Measurements from ENCODE around the gene RHOC. TPM values are rescaled to one million over a fixed set of nuclear protein-coding genes. Genes with fewer than 3 reads are reported as not detected.

Gene RHOC
- total RNA-seq, 1 experiment from 2014 or later, result 128 TPM

DNA sequence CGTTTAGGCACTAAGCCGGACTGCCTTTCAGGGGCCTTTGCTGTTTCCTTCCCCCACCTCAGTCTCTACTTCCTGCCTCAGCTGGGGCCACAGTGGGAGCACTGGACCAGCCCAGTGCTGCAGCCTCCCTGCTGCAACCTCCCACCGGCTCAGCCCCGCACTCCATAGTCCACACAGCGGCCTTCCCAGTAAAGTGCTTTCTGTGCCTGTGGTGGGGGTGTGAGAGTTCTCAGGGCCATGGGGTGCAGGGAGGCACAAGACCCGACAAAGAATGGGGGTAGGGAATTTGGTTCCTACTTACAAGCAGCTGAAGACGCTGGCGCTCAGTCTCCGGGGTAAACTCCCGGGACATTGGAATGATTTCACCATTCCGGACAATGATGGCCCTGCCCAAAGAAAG, 4.7 kb upstream of the RHOC start:
- H3K4me1 Mint-ChIP-seq (ENCODE audit: low read depth, unreplicated experiment), result peaks cover 14% of the 10 kb centered on the region
- H3K36me3 Mint-ChIP-seq (ENCODE audit: insufficient read depth, unreplicated experiment), result peaks cover 7% of the 10 kb centered on the region
- ChIA-PET CTCF (no interaction called here), POLR2A (no interaction called here)
- no peak for DNase-seq
- H3K9me3 ChIP-seq, result no peaks in the 10 kb centered on the region
- no peak overlapping the region for H3K4me3 ChIP-seq (ENCODE audit: low read depth, low read length)
- H3K4me1 ChIP-seq, result peaks cover 15% of the 10 kb centered on the region
- no peaks in the 10 kb centered on the region for H3K27me3 Mint-ChIP-seq (ENCODE audit: insufficient read depth, unreplicated experiment)
- BruUV-seq (replicated peaks), result no TSS peak
- H3K9me3 Mint-ChIP-seq (ENCODE audit: unreplicated experiment), result no peaks in the 10 kb centered on the region
- no peaks in the 10 kb centered on the region for H3K36me3 ChIP-seq (ENCODE audit: control insufficient read depth, insufficient read depth, low read length)
- no peak overlapping the region for H3K27ac Mint-ChIP-seq (ENCODE audit: unreplicated experiment)
- intact Hi-C loops (cut with micrococcal nuclease; ENCODE audit: unreplicated experiment), result no loop called here
- TF ChIP-seq, protein P1, sequence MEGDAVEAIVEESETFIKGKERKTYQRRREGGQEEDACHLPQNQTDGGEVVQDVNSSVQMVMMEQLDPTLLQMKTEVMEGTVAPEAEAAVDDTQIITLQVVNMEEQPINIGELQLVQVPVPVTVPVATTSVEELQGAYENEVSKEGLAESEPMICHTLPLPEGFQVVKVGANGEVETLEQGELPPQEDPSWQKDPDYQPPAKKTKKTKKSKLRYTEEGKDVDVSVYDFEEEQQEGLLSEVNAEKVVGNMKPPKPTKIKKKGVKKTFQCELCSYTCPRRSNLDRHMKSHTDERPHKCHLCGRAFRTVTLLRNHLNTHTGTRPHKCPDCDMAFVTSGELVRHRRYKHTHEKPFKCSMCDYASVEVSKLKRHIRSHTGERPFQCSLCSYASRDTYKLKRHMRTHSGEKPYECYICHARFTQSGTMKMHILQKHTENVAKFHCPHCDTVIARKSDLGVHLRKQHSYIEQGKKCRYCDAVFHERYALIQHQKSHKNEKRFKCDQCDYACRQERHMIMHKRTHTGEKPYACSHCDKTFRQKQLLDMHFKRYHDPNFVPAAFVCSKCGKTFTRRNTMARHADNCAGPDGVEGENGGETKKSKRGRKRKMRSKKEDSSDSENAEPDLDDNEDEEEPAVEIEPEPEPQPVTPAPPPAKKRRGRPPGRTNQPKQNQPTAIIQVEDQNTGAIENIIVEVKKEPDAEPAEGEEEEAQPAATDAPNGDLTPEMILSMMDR (IDR thresholded peaks at IDR 0.05; ENCODE audit: insufficient read depth in 1 of 2, low read depth in 1 of 2, low read length in 1 of 2, severe bottlenecking in 1 of 2, unreplicated experiment in 1 of 2), result no peak
- no peaks in the 10 kb centered on the region for H3K27me3 ChIP-seq (replicated peaks; ENCODE audit: control insufficient read depth, insufficient read depth, low read length)
- H3K4me3 Mint-ChIP-seq (ENCODE audit: unreplicated experiment), result no peak overlapping the region

DNA sequence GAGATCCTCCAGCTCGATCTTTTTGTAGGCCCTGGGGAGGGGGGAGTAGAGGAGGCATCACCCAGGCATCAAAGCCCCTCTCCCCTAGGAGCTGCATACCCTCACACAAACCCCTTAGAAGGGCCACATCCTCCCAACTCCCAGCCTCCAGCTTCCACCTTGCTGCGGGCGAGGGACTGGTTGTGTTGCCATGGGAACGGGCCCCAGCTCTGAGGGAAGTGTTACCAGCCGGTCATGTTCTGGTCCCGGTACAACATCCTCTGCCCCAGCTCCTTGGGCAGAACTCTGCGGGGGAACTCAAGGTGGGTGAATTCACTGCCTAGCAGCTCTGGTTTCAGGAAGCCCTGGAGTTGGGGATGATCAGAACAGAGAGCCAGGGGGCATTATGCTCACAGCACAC, 4.1 kb upstream of the RHOC start:
- Mint-ChIP-seq H3K4me1 (ENCODE audit: low read depth, unreplicated experiment) (peaks cover 10% of the 10 kb centered on the region), H3K4me3 (ENCODE audit: unreplicated experiment) (no peak overlapping the region), H3K27me3 (ENCODE audit: insufficient read depth, unreplicated experiment) (no peaks in the 10 kb centered on the region), H3K9me3 (ENCODE audit: unreplicated experiment) (no peaks in the 10 kb centered on the region), H3K27ac (ENCODE audit: unreplicated experiment) (no peak overlapping the region), H3K36me3 (ENCODE audit: insufficient read depth, unreplicated experiment) (peaks cover 7% of the 10 kb centered on the region)
- Histone ChIP-seq H3K4me3 (ENCODE audit: low read depth, low read length) (no peak overlapping the region), H3K27me3 (replicated peaks; ENCODE audit: control insufficient read depth, insufficient read depth, low read length) (no peaks in the 10 kb centered on the region), H3K36me3 (ENCODE audit: control insufficient read depth, insufficient read depth, low read length) (no peaks in the 10 kb centered on the region), H3K4me1 (peaks cover 11% of the 10 kb centered on the region; the same call in 1 of the 2 replicates), H3K9me3 (no peaks in the 10 kb centered on the region)
- POLR2A ChIA-PET, result no interaction called here
- no peak for DNase-seq
- intact Hi-C loops (cut with micrococcal nuclease; ENCODE audit: unreplicated experiment), result no loop called here
- CTCF ChIA-PET, result no interaction called here
- TF ChIP-seq, protein P1 (IDR thresholded peaks at IDR 0.05; ENCODE audit: insufficient read depth in 1 of 2, low read depth in 1 of 2, low read length in 1 of 2, severe bottlenecking in 1 of 2, unreplicated experiment in 1 of 2), result no peak
- BruUV-seq (replicated peaks), result no TSS peak

DNA sequence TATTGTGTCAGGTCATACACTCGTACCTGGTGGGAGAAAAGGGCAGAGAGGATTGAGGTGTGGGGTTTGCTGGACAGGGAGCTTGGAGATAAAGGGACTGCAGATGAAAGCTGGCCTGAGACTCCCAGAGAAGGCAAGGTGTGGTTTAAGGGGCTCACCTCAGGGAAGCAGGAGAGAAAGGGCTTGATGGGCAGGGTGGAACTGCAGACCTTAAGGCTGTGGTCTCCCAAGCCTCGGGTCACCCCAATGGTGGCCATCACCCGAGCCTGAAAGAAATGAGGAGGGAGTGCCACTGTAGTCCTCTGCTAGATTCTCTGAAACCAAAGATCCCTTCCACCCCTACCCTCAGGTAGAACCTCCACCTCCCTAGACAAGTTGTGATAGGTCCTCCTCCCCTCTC, 3.7 kb upstream of the RHOC start:
- Mint-ChIP-seq H3K36me3 (ENCODE audit: insufficient read depth, unreplicated experiment) (peaks cover 7% of the 10 kb centered on the region), H3K27ac (ENCODE audit: unreplicated experiment) (no peak overlapping the region), H3K27me3 (ENCODE audit: insufficient read depth, unreplicated experiment) (no peaks in the 10 kb centered on the region), H3K9me3 (ENCODE audit: unreplicated experiment) (no peaks in the 10 kb centered on the region), H3K4me1 (ENCODE audit: low read depth, unreplicated experiment) (peaks cover 10% of the 10 kb centered on the region), H3K4me3 (ENCODE audit: unreplicated experiment) (no peak overlapping the region)
- BruUV-seq (replicated peaks), result no TSS peak
- POLR2A ChIA-PET, result no interaction called here
- H3K27me3 ChIP-seq (replicated peaks; ENCODE audit: control insufficient read depth, insufficient read depth, low read length), result no peaks in the 10 kb centered on the region
- intact Hi-C loops (cut with micrococcal nuclease; ENCODE audit: unreplicated experiment), result no loop called here
- no peaks in the 10 kb centered on the region for H3K9me3 ChIP-seq
- TF ChIP-seq, protein P1 (IDR thresholded peaks at IDR 0.05; ENCODE audit: insufficient read depth in 1 of 2, low read depth in 1 of 2, low read length in 1 of 2, severe bottlenecking in 1 of 2, unreplicated experiment in 1 of 2), result no peak
- CTCF ChIA-PET, result no interaction called here
- no peak for DNase-seq
- peaks cover 15% of the 10 kb centered on the region; the same call in 1 of the 2 replicates for H3K4me1 ChIP-seq
- H3K36me3 ChIP-seq (ENCODE audit: control insufficient read depth, insufficient read depth, low read length), result no peaks in the 10 kb centered on the region
- H3K4me3 ChIP-seq (ENCODE audit: low read depth, low read length), result no peak overlapping the region
